A172 (cell line): ENCODE results near the gene CRABP1. TPM values are rescaled to one million over a fixed set of nuclear protein-coding genes. Genes with fewer than 3 reads are reported as not detected.
A peak's percentile ranks its signal among the peaks of the same experiment; 100 is the strongest.

ENCODE experiments used
- DNase-seq: peaks from one replicate; pipeline ENCODE4 v3.0.0-alpha.2; 2015; ENCODE audit warnings: low spot score
- total RNA-seq: library from RNA; depleted of rRNA; stranded (reverse); fragments of >200 nt; shearing (Covaris generic); gene quantifications from 2 replicates; pipeline ENCODE4 v1.2.3, GENCODE V29; 2014; rRNA removed

Gene CRABP1
- total RNA-seq = not detected in 2 replicates

- no peak for DNase-seq
Observed at GRCh38 chr15:78340231-78341056, at the start of gene CRABP1. CRABP1 (plus strand) TSS chr15:78340353; CDS start chr15:78340429, 76 bp downstream.

GRCh38 chr15:78291052-78291451, 49.1 kb upstream of the CRABP1 start:
- DNase-seq = no peak

- no peak for DNase-seq
Observed at GRCh38 chr15:78291698-78292097, 48.5 kb upstream of the CRABP1 start.

GRCh38 chr15:78292219-78292618, 47.9 kb upstream of the CRABP1 start:
- no peak for DNase-seq

GRCh38 chr15:78299101-78299930, 40.8 kb upstream of the CRABP1 start, which contains the start of gene SKIC8:
SKIC8 (minus strand) TSS chr15:78299609; CDS start chr15:78295686, 3,923 bp downstream.
- DNase-seq = peak; percentile 85

GRCh38 chr15:78301326-78301725, 38.8 kb upstream of the CRABP1 start:
- DNase-seq = no peak

- peak; percentile 38 for DNase-seq
Observed at GRCh38 chr15:78301828-78302227, 38.3 kb upstream of the CRABP1 start.

GRCh38 chr15:78302579-78303312, 37.4 kb upstream of the CRABP1 start:
- peak; percentile 88 for DNase-seq

GRCh38 chr15:78304216-78305066, 35.7 kb upstream of the CRABP1 start:
- DNase-seq = no peak

- DNase-seq = peak; percentile 72
Observed at GRCh38 chr15:78306176-78306774, 33.9 kb upstream of the CRABP1 start.

- no peak for DNase-seq
Observed at GRCh38 chr15:78307976-78308375, 32.2 kb upstream of the CRABP1 start.

- DNase-seq = peak; percentile 57
Observed at GRCh38 chr15:78308422-78309032, 31.6 kb upstream of the CRABP1 start.

- DNase-seq = no peak
Observed at GRCh38 chr15:78311292-78311691, 28.9 kb upstream of the CRABP1 start.

GRCh38 chr15:78312536-78312935, 27.6 kb upstream of the CRABP1 start:
- no peak for DNase-seq

- DNase-seq = no peak
Observed at GRCh38 chr15:78312957-78313356, 27.2 kb upstream of the CRABP1 start.

GRCh38 chr15:78313383-78313782, 26.8 kb upstream of the CRABP1 start:
- no peak for DNase-seq

- no peak for DNase-seq
Observed at GRCh38 chr15:78314181-78314581, 26.0 kb upstream of the CRABP1 start.

- DNase-seq = no peak
Observed at GRCh38 chr15:78315686-78316282, 24.4 kb upstream of the CRABP1 start.

- no peak for DNase-seq
Observed at GRCh38 chr15:78316283-78317083, 23.7 kb upstream of the CRABP1 start.
